Glomerular endothelial cell (primary cell): ENCODE data around the gene RNU5D-1. TPM values are rescaled to one million over a fixed set of nuclear protein-coding genes. Genes with fewer than 3 reads are reported as not detected.

Experiments
- DNase-seq: peaks from one replicate; pipeline ENCODE4 v3.0.0-alpha.2; 2011; ENCODE audit warnings: low read depth, low spot score; ENCODE audit errors: extremely low read depth
- total RNA-seq: library from RNA; depleted of rRNA; stranded (reverse); fragments of >200 nt; gene quantifications from 2 replicates; pipeline ENCODE4 v1.2.3, GENCODE V29; 2015

The RNU5D-1 gene
- total RNA-seq, 1 donor from 2014 or later, result not detected

DNA sequence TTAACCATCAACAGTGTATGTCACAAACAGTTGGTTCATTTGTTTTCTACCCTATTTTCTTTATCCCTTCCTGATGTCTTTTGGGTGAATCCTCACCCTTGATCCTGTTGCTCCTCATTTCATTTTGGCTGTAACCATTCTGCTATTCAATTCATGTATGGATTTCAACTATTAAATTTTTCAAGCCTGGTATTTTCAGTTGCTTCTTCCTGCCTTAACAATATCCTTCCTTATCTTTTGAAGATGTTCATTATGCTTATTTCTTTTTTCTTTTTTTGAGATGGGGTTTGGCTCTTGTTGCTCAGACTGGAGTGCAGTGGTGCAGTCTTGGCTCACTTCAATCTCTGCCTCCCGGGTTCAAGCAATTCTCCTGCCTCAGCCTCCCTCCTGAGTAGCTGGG is 2.8 kb upstream of the RNU5D-1 start:
- DNase-seq, result no peak

GRCh38 chr1:44733365-44733764 is 2.4 kb upstream of the RNU5D-1 start:
- no peak for DNase-seq

DNA sequence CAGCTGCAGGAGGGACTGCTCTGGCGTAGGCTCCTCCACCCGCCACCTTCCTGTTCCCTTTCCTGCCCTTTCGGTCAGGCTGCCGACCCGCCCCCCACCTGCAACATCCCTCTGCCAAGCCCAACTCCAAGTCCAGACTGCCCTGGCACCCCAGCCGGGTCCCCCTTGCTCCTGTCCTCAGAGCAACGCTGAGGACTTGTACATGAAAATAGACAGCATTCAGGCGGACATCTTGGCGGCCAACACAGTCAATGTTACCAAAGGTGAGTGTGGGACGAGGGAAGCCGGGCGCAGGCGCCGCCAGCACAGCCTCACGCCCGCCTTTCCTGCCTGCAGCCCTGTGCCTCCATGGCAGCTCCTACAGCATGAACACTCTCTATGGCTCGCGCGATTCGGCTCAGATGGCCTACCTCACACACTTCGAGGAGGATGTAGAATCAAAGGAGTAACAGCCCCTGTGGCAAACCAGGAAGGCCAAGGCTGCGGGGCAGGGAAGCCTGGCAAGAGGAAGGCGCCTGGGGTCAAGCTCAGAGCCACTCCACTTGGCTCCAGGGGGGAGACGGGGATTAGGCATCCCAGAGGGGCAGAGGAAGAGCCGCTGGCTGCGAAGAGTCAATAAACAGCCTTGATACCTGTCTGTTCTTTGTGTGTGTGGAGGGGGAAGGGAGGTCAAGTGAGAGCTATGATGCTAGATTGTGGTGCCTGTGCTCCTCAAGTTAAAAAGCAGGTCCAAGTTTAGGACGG is 5.8 kb downstream of the RNU5D-1 start:
- DNase-seq, result no peak

- DNase-seq, result no peak
Measured at GRCh38 chr1:44724296-44724954, 6.5 kb downstream of the RNU5D-1 start.

DNA sequence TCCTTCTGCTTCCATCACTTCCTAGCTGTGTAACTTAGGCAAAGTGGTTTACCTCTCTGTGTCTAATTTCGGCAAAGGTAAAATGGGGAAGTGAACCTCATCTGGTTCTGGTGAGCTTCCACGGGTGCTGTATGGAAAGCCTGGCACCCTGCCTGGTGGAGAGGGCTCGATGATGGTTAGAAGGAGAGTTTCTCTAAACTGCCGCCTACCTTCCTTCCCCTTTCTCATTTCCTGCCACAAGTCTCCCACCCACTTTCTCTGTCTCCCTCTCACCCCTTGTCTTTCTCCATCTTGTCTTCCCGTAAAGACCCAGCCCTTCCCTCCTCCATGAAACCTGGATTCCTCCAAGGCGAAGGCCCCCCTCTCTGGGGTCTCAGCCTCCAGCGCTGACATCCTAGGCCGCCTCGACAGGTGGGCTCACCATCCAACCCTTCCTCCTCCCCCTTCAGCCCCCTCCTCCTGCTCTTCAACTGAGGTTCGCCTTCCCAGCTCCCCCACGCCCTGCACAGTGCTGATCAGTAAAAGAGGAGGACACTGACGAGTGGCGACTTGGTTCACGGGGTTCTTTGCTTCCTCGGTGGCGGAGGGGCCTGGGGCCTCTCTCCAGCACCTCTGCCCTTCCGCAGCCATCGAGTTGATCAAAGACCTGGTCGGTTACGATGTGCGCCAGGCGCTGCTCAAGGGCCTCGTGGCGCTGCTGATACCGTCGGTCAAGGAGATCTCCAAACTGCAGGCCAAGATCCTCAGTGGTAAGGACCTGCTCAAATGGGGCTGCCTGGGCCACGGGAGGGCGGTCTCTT is 7.3 kb downstream of the RNU5D-1 start:
- no peak for DNase-seq

GRCh38 chr1:44723064-44723463 is 7.9 kb downstream of the RNU5D-1 start:
- no peak for DNase-seq

GRCh38 chr1:44721485-44722361 is 9.2 kb downstream of the RNU5D-1 start:
- no peak for DNase-seq

GRCh38 chr1:44720281-44720680 is 10.7 kb downstream of the RNU5D-1 start:
- no peak for DNase-seq

DNA sequence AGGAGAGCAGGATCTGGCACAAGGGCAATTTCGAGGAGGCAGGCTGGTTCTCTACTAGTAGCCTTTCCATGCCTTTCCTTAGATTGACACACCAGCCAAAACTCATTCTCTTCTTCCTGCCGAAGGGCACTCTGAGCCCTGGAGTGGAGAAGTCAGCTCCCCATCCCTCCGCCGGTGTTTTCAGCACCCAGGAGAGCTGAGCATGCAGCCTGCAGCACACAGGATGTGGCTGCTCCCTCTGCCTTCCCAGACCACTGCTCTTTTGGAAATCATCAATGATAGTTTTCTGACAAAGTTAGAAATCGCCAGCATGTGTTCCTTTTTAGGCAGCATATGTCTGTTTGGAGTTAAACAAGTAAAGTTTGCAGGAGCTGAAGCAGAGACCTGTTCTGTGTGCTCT is 11.7 kb downstream of the RNU5D-1 start:
- no peak for DNase-seq

DNA sequence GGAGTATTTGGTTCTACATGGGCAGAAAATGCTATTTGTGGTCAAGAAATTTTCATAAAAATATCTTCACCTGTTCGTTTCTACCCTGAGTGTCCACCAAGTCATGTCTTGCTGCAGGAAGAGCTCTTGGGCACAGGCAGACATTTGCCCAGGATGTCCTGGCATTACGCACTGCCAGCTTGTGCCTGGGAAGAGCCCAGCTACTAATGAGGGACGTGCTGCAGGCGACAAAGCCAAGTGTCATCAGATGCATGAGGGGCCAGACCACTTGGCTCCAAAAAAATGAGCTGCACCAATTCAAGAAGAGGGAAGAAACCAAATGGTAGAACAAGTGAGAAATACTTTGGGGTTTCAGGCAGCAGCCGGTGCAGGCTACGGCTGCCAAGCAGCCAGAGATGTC is 12.9 kb downstream of the RNU5D-1 start:
- no peak for DNase-seq

DNA sequence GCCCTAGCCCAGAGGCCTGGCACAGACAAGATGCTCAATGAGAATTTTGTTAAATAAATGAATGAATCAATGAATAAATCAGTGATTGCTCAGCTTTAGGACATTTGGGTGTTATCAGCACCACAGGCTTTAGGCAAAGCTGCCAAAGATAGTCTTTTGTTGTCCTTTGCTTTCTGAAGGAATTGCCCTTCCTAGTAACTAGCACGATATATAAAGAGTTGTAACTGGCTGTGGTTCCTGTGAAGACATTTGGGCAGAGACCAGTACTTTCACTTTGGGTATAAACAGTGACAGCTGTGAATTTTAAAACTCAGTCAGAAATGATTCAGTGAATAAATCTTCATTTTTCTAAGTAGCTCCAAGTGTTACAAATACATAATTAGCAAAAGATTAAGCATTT is 13.3 kb downstream of the RNU5D-1 start:
- DNase-seq, result no peak

- DNase-seq, result no peak
Measured at GRCh38 chr1:44717156-44717555, 13.8 kb downstream of the RNU5D-1 start.

- no peak for DNase-seq
Measured at GRCh38 chr1:44714944-44715571, 15.9 kb downstream of the RNU5D-1 start.

DNA sequence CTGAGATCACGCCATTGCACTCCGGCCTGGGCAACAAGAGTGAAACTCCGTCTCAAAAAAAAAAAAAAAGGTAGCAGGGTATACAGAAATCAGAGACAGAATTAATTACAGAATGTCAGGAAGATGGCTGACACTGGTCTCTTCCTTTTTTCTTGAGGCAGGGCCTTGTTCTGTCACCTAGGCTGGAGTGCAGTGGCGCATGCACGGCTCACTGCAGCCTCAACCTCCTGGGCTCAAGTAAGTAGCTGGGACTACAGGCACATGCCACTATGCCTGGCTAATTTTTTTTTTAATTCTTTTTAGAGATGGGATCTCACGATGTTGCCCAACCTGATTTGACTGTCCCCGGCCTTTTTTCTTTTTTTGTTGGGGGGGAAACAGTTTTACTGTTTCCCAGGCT is 16.4 kb downstream of the RNU5D-1 start:
- DNase-seq, result no peak

GRCh38 chr1:44713321-44713781 is 17.6 kb downstream of the RNU5D-1 start:
- DNase-seq, result no peak

- no peak for DNase-seq
Measured at GRCh38 chr1:44707959-44708831, 22.8 kb downstream of the RNU5D-1 start.

DNA sequence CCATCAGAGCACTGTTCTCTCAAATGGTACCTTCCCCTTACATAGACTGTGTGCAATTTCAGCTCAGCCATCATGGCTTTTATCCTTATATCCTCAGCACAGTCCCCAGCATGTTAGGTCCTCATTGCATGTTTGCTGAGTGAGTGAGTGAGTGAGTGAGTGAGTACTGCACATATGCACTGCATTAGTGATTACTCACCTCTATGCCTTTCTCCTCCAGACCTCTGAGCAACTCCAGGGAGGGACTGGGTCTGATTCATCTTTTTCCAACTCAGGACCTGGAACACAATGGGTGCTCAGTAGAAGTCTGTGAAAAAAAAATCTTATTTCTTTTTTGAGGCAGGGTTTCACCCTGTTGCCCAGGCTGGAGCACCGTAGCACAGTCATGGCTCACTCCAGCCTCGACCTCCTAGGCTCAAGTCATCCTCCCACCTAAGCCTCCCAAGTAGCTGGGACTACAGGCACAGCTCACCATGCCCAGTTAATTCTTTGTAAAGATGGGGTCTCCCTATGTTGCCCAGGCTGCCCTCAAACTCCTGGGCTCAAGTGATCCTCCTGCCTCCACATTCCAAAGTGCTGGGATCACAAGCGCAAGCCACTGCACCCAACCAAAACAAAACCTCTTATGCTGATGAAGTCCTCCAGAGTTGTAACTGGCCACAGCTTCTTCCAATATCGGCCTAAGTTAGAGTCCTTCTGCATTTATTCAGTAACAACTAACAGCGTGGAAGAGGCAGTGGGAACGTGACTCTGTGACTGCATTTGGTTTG is 23.7 kb downstream of the RNU5D-1 start:
- no peak for DNase-seq

DNA sequence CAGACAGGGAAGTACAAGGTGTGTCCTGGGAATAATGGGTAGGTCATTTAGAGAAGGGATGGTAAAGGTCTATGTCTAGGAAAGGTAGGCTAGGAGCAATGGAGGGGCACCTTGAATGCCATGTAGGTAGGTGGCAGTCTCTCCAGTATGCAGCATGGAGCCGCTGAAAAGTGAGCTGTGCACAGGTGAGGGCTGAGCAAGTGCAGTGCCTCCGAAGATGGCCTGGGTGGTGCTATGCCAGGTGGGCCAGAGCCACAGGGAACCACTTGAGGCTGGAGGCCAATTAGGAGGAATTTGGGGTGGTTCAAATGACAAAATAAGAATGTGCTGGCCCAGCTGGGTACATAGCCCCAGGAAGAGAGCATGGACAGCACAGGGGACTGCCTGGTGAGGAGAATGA is 25.0 kb downstream of the RNU5D-1 start:
- no peak for DNase-seq
